Activated T-cell treated with anti-CD3 and anti-CD28 coated beads, Interleukin-2, amount 50 U/mL, for 48 hours (primary cell): ENCODE data around the gene ZDHHC11.
A peak's percentile ranks its signal among the peaks of the same experiment; 100 is the strongest.
"Not testable (repeated sequence)": the region's sequence is repeated elsewhere in the genome, so short reads cannot be mapped to it uniquely, and the experiment has no call there.

Experiments used
- DNase-seq, 2 experiments: peaks; one replicate each; pipeline ENCODE4 v3.0.0-alpha.2; 2020

The ZDHHC11 gene

DNA sequence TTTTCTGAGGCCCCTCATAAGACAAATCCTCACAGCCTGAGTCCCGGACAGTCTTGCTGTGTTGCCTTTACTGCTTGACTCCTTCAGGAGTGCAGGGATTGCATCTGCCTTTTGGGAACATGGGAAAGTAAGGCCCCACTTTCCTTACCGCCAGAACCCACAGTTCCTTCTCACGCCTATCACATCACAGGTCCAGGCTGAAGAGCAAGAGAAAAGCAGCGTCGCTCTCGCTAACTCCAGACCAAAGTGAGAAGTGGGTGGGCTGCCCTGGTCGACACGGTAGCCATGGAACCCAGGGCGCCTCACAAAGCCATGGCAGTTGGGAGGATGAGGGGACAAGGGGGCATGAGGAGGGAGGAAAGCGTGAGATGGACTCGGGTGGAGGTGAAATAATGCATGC, 7.9 kb upstream of the ZDHHC11 start:
- no peak for DNase-seq

GRCh38 chr5:856531-857425, 6.0 kb upstream of the ZDHHC11 start:
- DNase-seq: peak in 1 of 2 experiments; percentile 29

GRCh38 chr5:855771-856530, 5.2 kb upstream of the ZDHHC11 start:
- DNase-seq: peak; percentile 35 to 42

DNA sequence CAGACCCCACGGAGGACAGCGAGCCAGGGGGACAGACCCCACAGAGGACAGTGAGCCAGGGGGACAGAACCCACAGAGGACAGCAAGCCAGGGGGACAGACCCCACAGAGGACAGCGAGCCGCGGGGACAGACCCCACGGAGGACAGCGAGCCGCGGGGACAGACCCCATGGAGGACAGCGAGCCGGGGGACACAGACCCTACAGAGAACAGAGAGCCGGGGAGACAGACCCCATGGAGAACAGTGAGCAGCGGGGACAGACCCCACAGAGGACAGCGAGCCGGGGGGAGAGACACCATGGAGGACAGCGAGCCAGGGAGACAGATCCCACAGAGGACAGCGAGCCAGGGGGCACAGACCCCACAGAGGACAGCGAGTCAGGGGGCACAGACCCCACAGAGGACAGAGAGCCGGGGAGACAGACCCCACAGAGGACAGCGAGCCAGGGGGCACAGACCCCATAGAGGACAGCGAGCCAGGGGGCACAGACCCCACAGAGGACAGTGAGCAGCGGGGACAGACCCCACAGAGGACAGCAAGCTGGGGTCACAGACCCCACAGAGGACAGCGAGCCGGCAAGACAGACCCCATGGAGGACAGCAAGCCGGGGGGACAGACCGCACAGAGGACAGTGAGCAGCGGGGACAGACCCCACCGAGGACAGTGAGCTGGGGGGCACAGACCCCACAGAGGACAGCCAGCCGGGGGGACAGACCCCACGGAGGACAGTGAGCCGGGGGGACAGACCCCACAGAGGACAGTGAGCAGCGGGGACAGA, 4.4 kb upstream of the ZDHHC11 start:
- DNase-seq: no peak

- no peak for DNase-seq
Measured at GRCh38 chr5:854217-854616, 3.4 kb upstream of the ZDHHC11 start.

DNA sequence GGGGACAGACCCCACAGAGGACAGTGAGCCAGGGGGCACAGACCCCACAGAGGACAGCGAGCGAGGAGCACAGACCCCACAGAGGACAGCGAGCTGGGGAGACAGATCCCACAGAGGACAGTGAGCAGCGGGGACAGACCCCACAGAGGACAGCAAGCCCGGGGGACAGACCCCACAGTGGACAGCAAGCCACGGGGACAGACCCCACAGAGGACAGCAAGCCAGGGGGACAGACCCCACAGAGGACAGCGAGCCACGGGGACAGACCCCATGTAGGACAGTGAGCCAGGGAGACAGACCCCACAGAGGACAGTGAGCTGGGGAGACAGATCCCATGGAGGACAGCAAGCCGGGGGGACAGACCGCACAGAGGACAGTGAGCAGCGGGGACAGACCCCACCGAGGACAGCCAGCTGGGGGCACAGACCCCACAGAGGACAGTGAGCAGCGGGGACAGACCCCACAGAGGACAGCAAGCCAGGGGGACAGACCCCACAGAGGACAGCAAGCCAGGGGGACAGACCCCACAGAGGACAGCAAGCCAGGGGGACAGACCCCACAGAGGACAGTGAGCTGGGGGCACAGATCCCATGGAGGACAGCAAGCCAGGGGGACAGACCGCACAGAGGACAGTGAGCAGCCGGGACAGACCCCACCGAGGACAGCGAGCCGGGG, 2.8 kb upstream of the ZDHHC11 start:
- DNase-seq: not testable (repeated sequence)

GRCh38 chr5:852431-853401, 1.9 kb upstream of the ZDHHC11 start:
- no peak for DNase-seq

DNA sequence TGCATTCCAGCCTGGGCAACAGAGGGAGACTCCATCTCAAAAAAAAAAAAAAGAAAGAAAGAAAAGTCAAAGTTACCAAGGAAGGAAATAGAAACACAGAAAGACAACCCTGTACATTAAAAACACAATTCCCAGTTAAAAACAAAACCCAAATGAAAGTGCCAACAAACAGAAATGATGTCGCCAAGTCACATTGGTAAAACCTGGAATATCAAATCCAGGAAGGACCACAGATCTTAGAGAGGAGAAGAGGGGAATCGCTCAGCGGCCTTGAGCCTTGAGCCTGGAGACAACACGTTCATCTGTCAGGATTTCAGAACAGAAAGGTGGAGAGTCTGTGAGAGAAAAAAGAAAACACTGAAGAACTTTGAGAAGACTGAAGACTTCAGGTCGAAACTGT, 1.2 kb upstream of the ZDHHC11 start:
- DNase-seq: no peak

DNA sequence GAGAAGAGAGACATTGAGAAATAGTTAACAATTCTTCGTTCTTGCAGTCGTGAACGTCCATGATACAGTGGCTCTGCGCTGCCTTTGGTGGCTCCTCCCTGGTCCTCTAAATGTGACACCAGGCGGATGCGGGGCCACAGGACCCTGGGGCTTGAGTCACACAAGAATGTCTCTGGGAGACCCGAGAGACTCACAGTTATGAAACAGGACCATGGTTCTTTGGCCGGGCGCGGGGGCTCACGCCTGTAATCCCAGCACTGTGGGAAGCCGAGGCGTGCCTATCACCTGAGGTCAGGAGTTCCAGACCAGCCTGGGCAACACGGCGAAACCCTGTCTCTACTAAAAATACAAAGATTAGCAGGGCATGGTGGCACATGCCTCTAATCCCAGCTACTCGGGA, 767 bp upstream of the ZDHHC11 start:
- DNase-seq: no peak

GRCh38 chr5:851076-851475, 290 bp upstream of the ZDHHC11 start:
- no peak for DNase-seq

DNA sequence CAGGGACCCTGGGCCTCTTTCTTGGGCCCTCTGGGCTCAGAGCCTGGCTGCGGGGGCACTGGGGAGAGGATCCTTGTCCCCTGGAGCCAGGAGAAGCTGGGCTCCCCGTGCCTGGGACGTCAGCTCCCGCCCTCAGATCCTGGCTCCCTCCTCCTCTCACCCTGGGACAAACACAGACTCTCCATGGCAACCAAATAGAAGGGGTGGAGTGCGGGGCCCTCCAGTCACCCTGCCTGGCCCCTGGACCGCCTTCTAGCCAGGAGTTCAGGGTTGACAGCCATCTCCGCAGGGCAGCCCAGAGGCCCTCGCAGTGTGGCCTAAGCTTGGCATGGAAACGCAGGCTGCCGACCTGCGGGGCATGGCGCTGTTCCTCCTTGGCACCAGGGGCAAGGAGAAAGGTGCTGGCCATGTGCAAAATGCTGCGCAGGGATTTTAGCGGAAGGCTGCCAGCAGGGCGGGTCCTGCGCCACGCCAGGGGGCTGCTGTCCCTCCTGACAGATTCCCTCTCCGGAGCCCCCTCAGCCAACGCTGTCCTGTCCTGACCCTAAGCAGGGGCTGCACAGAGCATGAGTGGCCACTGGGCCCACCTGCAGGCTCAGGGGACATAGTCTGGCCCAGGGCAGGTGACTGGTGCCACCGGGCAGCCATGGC, 1.0 kb downstream of the ZDHHC11 start:
- no peak for DNase-seq

DNA sequence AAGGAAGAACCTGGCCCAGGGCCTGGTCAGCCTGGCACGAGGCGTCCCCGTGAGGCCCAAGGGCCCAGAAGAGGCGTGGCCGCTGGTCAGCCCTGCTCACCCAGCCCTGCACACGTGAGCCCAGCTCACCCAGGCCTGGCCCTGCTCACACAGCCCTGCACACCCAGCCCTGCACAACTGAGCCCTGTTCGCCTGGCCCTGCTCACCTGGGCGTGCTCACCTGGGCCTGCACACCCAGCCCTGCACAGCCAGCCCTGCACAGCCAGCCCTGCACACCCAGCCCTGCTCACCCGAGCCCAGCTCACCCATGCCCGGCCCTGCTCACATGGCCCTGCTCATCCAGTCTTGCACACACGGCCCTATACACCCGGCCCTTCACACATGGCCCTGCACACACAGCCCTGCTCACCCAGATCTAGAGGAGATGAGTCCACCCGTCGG, 2.1 kb downstream of the ZDHHC11 start:
- no peak for DNase-seq

DNA sequence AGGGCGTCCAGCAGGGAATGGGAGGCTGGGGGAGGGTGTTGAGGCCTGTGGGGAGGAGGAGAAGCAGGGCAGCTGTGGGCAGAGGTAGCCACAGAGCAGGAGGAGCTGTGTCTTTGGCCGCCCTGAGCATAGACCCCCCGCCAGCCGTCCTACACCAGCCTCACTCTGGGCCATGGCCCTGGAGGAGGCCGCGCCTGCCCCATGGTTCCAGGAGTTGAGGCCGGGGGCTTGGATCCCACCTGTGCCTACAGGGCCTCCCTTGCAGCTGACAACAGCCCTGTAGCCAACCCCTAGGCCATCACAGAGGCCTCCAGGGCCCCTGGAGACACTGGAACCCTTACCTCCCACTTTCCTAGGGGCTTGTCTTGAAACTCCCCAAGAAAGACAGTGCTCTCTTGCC, 3.0 kb downstream of the ZDHHC11 start:
- not testable (repeated sequence) for DNase-seq

GRCh38 chr5:847212-847611, 3.6 kb downstream of the ZDHHC11 start:
- DNase-seq: not testable (repeated sequence)

GRCh38 chr5:846602-847091, 4.1 kb downstream of the ZDHHC11 start:
- peak; percentile 45 to 46 for DNase-seq

- not testable (repeated sequence) for DNase-seq
Measured at GRCh38 chr5:845676-846601, 4.8 kb downstream of the ZDHHC11 start.

DNA sequence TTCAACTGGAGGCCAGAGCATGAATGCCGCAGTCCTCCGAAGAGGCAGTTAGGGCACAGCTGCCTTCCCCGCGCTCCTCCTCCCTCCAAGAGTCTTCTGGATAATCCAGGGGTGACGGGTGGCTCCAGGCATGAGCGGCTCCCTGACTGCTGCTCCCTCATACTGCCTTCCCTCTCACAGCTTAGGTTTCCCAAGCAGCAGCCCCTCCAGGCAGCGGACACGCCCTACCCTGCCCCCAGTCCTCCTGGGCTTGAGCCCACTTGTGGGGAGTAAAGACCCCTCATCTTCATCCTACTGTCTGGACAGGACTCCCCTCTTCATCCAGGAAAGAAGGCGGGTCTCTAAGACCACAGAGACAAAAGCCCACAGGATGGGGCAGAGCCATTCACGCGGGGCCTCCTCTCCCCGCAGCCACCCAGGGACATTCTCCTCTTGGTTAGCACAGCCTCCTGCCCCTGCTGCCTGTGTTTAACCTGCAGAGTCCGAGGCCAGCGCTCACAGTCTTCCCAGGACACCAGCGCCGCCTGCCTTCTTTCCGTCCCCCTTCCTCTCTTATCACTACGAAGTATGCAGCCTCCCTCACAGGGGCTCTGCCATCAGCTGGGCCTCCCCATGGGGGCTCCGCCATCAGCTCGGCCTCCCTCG, 5.6 kb downstream of the ZDHHC11 start:
- peak in 1 of 2 experiments; percentile 16 for DNase-seq

- peak in 1 of 2 experiments; percentile 7 for DNase-seq
Measured at GRCh38 chr5:844426-844825, 6.4 kb downstream of the ZDHHC11 start.

DNA sequence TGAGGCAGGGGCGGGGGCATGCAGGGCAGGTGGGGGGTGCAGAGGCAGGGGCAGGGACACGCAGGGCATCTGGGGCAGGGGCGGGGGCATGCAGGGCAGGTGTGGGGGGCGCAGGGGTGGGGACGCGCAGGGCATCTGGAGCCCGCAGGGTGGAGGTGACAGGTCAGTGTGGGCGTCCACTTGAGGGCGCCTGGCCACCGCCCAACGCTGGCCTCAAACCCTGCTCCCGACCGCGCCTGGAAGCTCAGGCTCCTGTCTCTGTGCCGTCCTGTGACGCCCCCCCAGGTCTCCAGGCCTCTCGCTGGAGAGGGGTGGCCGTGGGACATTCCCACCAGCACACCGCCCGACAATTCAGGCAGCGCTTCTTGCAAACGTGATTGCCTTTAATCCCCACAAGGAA, 6.9 kb downstream of the ZDHHC11 start:
- DNase-seq: peak in 1 of 2 experiments; percentile 7
